Body of pancreas (tissue), 4 donors: ENCODE results near the gene TTC24.

ENCODE experiments used
- POLR2A ChIP-seq, 3 donors: fragments of 450-650 bp; IDR thresholded peaks; one replicate each; pipeline ENCODE4 v1.6.1; 2016; ENCODE audit warnings: antibody characterized with exemption in 3 of 3, mild to moderate bottlenecking in 2 of 3
- TF ChIP-seq, protein P1 (sequence below), 7 experiments: fragments of 450-650 bp in 4 of 7; fragments of 200-600 bp in 3 of 7; sonication (generic) in 3 of 7; IDR thresholded peaks; one replicate each; pipeline ENCODE4 v1.5.1; 2016 to 2019; ENCODE audit warnings: antibody characterized with exemption in 7 of 7

DNA sequence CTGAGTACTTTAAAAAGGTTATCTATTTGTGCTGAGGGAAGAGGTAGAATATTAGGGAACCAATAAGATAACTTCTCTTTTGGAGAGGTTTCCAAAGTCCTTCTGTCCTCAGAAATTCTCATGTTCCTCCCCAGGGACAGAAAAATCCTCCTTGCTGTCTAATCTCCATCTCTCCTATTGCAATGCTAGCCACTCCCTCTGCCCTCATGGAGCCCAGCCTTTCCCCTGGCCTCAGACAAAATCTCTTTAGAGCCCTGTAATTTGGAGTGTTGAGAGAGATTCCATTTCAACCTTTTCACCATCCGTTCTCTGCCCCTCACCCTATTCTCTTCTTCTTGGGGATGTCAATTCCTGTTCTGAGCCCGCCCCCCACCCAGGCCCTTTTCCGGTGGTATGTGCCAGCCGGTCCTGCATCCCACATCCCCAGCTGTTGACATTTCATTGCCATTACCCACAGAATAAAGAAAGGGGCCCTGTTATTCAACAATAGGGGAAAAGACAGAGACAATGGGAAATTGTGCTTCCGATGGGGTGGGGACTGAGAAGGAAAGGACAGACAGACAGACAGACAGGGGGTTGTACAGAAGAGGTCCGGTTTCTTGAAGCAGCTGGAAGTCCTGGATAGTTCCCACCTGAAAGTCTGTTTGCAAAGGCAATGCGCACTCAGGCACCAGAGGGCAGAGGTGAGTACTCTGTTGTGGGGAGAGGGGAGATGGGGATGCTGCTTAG is 39.5 kb downstream of the TTC24 start, which contains the start of gene HAPLN2:
- TF ChIP-seq, protein P1, sequence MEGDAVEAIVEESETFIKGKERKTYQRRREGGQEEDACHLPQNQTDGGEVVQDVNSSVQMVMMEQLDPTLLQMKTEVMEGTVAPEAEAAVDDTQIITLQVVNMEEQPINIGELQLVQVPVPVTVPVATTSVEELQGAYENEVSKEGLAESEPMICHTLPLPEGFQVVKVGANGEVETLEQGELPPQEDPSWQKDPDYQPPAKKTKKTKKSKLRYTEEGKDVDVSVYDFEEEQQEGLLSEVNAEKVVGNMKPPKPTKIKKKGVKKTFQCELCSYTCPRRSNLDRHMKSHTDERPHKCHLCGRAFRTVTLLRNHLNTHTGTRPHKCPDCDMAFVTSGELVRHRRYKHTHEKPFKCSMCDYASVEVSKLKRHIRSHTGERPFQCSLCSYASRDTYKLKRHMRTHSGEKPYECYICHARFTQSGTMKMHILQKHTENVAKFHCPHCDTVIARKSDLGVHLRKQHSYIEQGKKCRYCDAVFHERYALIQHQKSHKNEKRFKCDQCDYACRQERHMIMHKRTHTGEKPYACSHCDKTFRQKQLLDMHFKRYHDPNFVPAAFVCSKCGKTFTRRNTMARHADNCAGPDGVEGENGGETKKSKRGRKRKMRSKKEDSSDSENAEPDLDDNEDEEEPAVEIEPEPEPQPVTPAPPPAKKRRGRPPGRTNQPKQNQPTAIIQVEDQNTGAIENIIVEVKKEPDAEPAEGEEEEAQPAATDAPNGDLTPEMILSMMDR (IDR thresholded peaks at IDR 0.05): peak in 6 of 7 experiments; percentile 17 to 52 (median 43)
- TF ChIP-seq POLR2A (IDR thresholded peaks at IDR 0.05): no peak
